Fibroblast of skin of back (primary cell): Measurements from ENCODE around the gene PTPRE.
A peak's percentile ranks its signal among the peaks of the same experiment; 100 is the strongest.

Experiments
- DNase-seq: peaks from one replicate; pipeline ENCODE4 v3.0.0-alpha.2; 2013

Gene PTPRE

DNA sequence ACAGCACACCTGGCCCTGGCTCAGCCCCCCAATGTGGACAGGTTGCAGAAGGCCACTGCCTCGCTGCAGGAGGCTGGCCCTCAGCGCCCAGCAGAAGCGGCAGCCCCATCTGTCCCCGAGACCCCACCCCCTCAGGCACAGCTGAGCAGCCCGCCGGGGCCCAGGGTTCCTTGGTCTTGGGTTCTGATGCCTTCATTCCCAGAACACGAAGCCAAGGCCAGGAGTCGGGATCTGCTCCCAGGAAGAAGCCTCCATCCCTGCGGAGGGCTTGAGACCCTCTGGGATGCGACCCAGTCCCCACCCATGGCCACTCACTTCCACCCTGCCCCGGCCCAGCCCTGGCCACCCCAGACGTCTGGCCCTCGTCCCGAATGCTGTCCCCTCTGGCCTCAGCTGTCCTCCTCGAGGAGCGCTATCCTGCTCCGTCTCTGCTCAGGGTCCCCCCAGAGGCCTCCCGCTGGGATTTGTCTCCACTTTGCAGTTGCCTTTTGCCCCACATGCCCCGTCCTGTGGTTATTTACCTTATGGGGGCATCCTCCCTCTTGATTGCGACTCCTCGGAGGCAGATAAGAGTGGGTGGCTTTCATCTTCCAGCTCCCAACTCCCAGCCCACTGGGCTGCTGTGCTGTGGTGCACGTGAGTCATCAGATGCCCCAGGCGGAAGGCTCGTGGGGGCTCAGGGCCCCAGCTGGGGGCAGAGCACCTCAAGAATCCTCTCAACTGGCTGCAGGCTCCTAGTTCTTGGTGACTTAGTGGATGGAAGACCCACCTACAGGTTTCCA lies 121.8 kb downstream of the PTPRE start:
- DNase-seq: no peak

GRCh38 chr10:128029290-128029651 lies 122.4 kb downstream of the PTPRE start:
- DNase-seq: no peak

- no peak for DNase-seq
Measured at GRCh38 chr10:128029731-128030369, 122.9 kb downstream of the PTPRE start.

DNA sequence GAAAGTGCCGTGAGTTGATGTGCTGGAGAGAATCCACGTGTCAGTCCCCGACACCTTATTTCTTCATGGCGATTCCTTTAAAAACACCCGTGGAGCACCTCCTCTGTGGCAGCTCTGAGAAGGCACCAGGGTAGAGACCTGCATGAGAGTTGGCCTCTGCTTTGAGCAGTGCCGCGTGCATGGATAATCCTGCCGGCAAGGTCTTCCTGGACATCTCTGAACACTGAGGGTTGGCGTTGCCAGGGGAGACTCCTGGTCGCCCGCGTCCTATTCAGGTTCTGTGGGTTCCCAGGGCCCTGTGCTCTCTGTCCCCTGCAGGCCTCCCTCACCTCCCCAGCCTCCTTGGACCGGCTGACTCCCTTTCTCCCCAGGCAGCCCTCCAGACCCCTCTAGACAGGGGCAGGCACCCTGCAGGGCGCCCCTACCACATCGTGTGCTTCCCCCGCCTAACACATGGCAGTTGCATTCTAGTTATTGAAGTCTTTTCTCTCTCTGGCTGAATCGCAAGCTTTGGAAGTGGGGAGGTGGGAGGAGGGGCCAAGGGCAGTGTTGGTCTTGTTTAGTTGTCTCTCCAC lies 123.7 kb downstream of the PTPRE start:
- no peak for DNase-seq

DNA sequence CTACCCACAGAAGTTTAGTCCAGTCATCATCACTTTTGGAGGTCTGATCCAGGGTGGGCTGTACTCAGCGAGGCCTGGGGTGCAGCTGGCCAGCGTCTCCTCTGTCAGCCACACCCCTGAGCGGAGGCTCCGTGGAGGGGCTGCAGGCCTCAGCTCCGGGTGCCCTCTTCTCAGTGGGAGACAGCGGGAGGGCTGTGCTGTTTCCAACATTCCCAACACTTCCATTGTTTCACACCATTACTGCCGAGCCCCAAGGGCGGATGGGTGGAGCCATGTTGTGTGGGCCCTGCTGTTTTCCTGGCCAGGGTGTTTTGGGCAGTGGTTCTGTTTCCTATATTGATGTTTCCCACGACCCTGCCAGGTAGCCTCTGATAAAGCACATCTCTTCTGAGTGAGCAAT lies 124.3 kb downstream of the PTPRE start:
- no peak for DNase-seq

GRCh38 chr10:128032466-128032865 lies 125.6 kb downstream of the PTPRE start:
- DNase-seq: no peak

DNA sequence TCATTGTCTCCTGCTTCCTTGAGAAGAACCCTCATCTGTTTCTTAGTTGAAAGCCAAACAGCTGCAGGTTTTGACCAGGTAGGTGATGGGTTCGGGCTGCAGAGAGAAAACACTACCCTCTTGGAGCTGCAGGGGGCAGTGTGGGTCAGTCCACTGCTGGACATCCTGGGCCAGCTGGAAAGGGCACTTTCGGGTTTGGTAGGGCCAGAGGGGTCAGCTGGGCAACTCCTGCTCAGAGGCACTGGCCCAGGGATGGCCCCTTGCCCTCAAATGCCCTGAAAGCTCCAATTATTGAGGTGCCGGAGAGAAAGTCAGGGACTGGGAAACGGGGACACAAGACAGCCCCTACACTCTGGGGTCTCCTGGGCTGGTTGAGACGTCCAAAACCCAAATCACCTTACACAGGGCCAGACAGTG lies 128.7 kb downstream of the PTPRE start:
- DNase-seq: no peak

DNA sequence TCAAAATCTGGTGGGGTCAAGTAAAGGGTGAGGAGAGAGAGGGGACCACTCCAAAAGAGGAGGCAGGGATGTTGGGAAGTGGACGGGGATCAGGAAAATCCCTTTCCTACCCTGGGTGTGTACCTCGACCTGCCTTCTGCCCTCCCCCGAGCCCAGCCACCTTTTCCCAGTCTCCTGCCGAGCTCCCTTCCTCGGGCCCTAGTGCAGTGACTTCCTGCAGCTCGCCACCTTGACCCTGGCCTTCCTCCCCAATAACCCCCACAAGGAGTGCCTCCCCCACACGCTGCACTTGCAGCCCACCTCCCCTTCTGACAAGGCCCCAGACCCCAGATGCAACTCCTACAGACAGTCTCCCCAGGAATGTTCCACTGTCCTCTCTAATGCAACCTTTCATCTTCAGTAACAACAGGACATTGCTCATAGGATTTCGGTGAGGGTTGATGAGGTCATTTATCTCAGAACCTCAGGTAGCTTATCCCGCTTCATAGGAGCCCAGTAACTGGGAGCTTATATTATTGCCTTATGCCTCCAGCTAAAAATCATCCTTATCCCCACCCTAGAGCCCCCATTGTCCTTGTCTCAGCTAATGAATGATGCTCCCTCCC lies 129.2 kb downstream of the PTPRE start:
- DNase-seq: no peak

GRCh38 chr10:128036746-128037543 lies 130.0 kb downstream of the PTPRE start:
- no peak for DNase-seq

DNA sequence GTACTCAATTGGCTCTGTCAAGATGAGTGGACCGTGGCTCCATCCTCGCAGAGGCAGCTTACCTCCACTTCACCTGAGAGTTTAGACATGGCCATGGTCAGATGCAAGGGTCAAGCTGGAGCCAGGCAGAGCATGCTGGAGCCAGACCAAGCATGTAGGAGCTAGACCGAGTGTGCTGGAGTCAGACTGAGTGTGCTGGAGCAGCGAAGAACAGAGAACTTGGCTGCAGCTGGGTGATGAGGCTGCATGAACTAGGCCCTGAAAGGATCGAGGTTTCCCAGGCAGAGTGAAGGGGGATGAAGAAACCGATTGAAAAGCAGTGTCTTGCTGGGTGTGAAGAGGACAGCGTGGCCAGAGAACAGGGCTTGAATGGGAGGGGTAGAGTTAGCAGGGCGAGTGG lies 133.2 kb downstream of the PTPRE start:
- DNase-seq: no peak

DNA sequence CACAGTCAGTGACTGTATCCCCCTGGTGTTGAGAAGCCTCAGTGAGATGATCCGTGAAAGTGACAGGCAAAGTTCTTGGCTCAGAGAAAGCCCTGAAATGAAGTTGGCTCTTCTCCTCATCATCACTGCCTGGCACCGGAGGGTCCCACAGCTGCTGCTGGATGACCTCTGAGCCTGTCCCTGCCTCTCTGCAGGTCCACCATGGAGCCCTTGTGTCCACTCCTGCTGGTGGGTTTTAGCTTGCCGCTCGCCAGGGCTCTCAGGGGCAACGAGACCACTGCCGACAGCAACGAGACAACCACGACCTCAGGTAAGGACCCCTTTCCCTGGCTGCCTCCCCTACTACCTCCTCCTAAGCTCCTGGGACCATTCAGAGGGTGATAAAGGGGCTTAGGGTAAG lies 133.8 kb downstream of the PTPRE start:
- no peak for DNase-seq

DNA sequence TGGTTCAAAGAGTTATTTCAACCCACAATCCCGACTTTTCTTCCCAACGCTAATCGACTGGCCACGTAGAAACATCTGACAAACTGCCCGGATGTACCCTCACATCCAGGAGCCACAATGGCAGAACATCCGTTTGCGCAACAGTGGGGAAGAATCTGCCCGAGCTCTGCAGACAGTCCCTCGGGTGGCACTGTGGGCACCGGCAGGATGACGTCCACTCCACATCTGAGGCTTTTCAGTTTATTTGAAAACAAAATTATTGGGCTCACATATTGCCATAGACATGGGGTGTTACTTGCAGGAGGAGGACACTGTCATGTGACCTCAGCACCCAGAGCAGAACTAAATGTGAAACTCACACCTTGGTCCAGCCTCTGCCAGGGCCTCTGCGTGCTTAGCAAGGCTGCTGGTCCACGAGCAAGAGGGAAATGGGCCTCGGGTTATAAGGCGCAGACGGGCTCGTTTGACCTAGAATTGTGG lies 135.3 kb downstream of the PTPRE start:
- no peak for DNase-seq

- no peak for DNase-seq
Measured at GRCh38 chr10:128043259-128044045, 136.5 kb downstream of the PTPRE start.

DNA sequence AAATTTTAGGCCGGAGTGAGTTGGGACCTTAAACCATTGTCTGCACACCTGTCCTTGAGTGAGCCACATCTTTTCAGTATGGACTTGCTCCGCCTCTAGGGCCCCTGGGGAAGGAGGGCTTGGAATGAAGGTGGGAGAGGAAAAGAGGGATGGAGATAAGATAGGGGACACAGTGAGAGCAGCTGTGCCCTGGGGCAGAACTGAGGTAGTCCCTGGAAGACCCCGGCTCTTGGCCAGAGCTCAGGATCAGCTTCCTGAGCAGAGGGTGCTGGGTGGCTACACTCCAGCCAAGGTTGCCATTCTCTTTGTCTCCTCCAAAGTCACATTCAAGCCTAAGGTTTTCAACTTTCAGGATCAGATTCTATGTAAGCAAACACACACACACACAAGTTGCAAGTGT lies 137.3 kb downstream of the PTPRE start:
- DNase-seq: no peak

GRCh38 chr10:128044961-128045832 lies 138.3 kb downstream of the PTPRE start:
- DNase-seq: no peak

DNA sequence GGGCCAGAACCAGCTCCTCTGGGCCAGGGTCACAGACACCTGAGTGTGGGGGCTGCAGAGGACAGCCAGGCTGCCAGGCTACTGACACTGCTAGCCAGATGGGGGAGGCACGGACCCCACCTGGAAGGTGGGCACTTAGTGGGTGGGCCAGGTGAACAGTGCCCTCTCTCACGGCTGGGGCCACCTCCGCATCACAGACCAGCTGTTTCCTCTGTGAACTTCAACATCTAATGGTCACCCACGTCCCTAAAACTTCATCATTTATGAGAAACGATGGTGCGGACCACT lies 138.9 kb downstream of the PTPRE start:
- DNase-seq: no peak

- no peak for DNase-seq
Measured at GRCh38 chr10:128046156-128046952, 139.5 kb downstream of the PTPRE start.

GRCh38 chr10:128046953-128047290 lies 140.0 kb downstream of the PTPRE start:
- DNase-seq: no peak

- peak; percentile 9 for DNase-seq
Measured at GRCh38 chr10:128047351-128047750, 140.4 kb downstream of the PTPRE start.
